Measurements from ENCODE around the gene HFE.
"Not testable (repeated sequence)": the region's sequence is repeated elsewhere in the genome, so short reads cannot be mapped to it uniquely, and the experiment has no call there.

DNA sequence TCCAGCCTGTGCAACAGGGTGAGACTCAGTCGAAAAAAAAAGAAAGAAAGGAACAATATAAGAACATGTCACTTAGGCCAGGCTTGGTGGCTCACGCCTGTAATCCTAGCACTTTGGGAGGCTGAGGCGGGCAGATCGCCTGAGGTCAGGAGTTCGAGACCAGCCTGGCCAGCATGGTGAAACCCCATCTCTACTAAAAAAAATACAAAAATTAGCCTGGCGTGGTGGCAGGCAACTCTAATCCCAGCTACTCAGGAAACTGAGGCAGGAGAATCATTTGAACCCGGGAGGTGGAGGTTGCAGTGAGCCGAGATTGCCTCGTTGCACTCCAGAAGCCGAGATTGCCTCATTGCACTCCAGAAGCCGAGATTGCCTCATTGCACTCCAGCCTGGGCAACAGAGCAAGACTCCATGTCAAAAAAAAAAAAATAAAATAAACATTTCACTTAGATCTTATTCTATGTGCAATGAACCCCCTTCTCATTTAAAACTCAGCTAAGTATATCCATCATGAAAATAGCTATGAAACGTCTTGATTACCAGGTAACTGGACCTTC lies 28.7 kb upstream of the HFE start:
- not testable (repeated sequence) for TF ChIP-seq CTCF, POLR2A (IDR thresholded peaks at IDR 0.05)
